SH-SY5Y (cell line): Measurements from ENCODE around the gene PATE4.

Experiments
- GATA2 ChIP-seq: IDR thresholded peaks from 2 replicates; pipeline ENCODE4 v1.6.1; 2011; ENCODE audit warnings: mild to moderate bottlenecking, low read depth, low read length
- GATA3 ChIP-seq: IDR thresholded peaks from 2 replicates; pipeline ENCODE4 v1.6.1; 2011; ENCODE audit warnings: low read depth, mild to moderate bottlenecking, low read length, moderate library complexity

GRCh38 chr11:125873881-125874555 lies 40.9 kb downstream of the PATE4 start:
- TF ChIP-seq GATA2 = no peak
- no peak for TF ChIP-seq GATA3
